Hepatocyte (in vitro differentiated cells): ENCODE measurements around the gene ISYNA1. TPM values are rescaled to one million over a fixed set of nuclear protein-coding genes. Genes with fewer than 3 reads are reported as not detected.

Source experiments
- DNase-seq: peaks from one replicate; pipeline ENCODE4 v3.0.0-alpha.2; 2016; ENCODE audit warnings: low spot score
- H2AFZ ChIP-seq: fragments of 200-600 bp; sonication (generic); 2 replicates; pipeline ENCODE4 v1.6.0; 2016; ENCODE audit warnings: antibody characterized with exemption, mild to moderate bottlenecking
- H3K27ac ChIP-seq: fragments of 200-600 bp; sonication (generic); 2 replicates; pipeline ENCODE4 v1.5.1; 2016; ENCODE audit warnings: mild to moderate bottlenecking
- H3K27me3 ChIP-seq: fragments of 200-600 bp; sonication (generic); 2 replicates; pipeline ENCODE4 v1.6.1; 2016
- H3K36me3 ChIP-seq: fragments of 200-600 bp; sonication (generic); replicated peaks from 2 replicates; pipeline ENCODE4 v1.5.1; 2016; ENCODE audit warnings: low read depth; ENCODE audit not compliant: insufficient read depth
- H3K4me1 ChIP-seq: fragments of 200-600 bp; sonication (generic); 2 replicates; pipeline ENCODE4 v1.5.1; 2016; ENCODE audit warnings: mild to moderate bottlenecking, moderate library complexity; ENCODE audit not compliant: insufficient read depth
- H3K4me2 ChIP-seq: fragments of 200-600 bp; sonication (generic); 2 replicates; pipeline ENCODE4 v1.6.0; 2016
- H3K4me3 ChIP-seq: fragments of 200-600 bp; sonication (generic); 2 replicates; pipeline ENCODE4 v1.5.1; 2016; ENCODE audit warnings: mild to moderate bottlenecking
- H3K79me2 ChIP-seq: fragments of 200-600 bp; sonication (generic); 2 replicates; pipeline ENCODE4 v1.6.0; 2017; ENCODE audit warnings: mild to moderate bottlenecking
- H3K9me2 ChIP-seq: fragments of 200-600 bp; sonication (generic); replicated peaks from 2 replicates; pipeline ENCODE4 v1.6.0; 2017; ENCODE audit warnings: mild to moderate bottlenecking; ENCODE audit not compliant: insufficient read depth
- H3K9me3 ChIP-seq: fragments of 200-600 bp; sonication (generic); 2 replicates; pipeline ENCODE4 v1.5.1; 2016; ENCODE audit warnings: low read depth, mild to moderate bottlenecking
- H4K20me1 ChIP-seq: fragments of 200-600 bp; sonication (generic); 2 replicates; pipeline ENCODE4 v1.6.0; 2016; ENCODE audit warnings: mild to moderate bottlenecking; ENCODE audit not compliant: insufficient read depth, poor library complexity, severe bottlenecking
- EZH2 ChIP-seq: fragments of 200-600 bp; sonication (generic); IDR thresholded peaks from 2 replicates; pipeline ENCODE4 v1.6.1; 2016; ENCODE audit warnings: antibody characterized with exemption, mild to moderate bottlenecking, borderline replicate concordance
- EZH2phosphoT487 ChIP-seq: fragments of 200-600 bp; sonication (generic); IDR thresholded peaks from one replicate; pipeline ENCODE4 v1.6.1; 2018; ENCODE audit warnings: antibody characterized with exemption, mild to moderate bottlenecking, low read depth, moderate library complexity; ENCODE audit not compliant: unreplicated experiment, severe bottlenecking
- WGBS: methylation state at CpG from one replicate; pipeline ENCODE4 v1.1.6; 2016; ENCODE audit warnings: low lambda C conversion rate; ENCODE audit errors: missing lambda C conversion rate; 5-methylcytosine and 5-hydroxymethylcytosine counted together
- polyA plus RNA-seq: library from polyadenylated mRNA; unstranded; fragments of >200 nt; fragmentation: Nextera tagmentation; extraction: Ambion mirVana; gene quantifications from 2 replicates; pipeline ENCODE4 v1.2.1, GENCODE V29; 2016
- total RNA-seq: library from RNA; depleted of rRNA; stranded (reverse); fragments of >200 nt; gene quantifications from 2 replicates; pipeline ENCODE4 v1.2.3, GENCODE V29; 2014
- TF ChIP-seq, protein P1 (sequence below): fragments of 200-600 bp; sonication (generic); IDR thresholded peaks from 2 replicates; pipeline ENCODE4 v1.5.1; 2016; ENCODE audit warnings: antibody characterized with exemption, mild to moderate bottlenecking; ENCODE audit not compliant: poor library complexity

ISYNA1 gene
- total and polyA plus RNA-seq, 2 experiments from 2014 or later, result 51.5 to 144 TPM

DNA sequence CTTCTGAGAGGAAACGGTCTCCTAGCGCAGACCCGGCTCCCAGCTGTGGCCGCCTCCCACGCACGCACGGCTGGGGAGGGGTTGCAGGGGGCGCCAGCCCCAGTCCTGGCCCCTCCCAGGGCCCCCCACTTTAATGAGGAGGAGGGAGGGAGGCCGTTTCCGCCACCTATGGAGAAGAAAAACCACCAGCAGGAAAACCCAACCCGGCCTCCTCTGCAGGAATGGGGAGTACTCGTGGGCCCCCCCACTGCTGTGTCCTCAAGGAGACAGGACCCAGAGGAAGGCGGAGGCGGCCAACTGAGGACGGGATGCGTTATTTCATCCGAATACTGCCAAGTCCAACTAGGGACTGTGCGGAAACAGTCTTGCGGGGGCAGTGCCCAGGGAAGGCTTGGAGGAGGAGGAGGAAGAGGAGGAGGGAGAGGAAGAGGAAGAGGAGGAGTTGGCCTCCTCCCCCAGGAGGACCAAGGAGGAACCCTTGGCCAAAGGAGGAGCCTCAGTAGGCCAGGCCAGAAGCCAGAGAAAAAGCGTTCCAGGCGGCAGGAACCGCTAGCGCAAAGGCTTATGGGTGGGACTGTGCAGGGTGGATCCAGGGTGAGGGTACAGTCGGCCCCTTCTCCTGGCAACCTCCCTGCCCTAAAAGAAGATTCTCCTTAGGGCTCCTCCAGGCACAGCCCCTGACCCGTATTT lies 22.6 kb downstream of the ISYNA1 start:
- 67% methylated on average over 25 of the region's 25 CpGs for WGBS
- peak overlapping the region; percentile 91 for H3K4me2 ChIP-seq
- H3K4me3 ChIP-seq, result no peak overlapping the region
- no peaks in the 10 kb centered on the region for H3K9me2 ChIP-seq
- no peaks in the 10 kb centered on the region for H3K9me3 ChIP-seq
- no peak overlapping the region for H2AFZ ChIP-seq
- H3K27ac ChIP-seq, result peak overlapping the region; percentile 99
- H4K20me1 ChIP-seq, result no peaks in the 10 kb centered on the region
- peaks cover 10% of the 10 kb centered on the region for H3K79me2 ChIP-seq
- no peak for TF ChIP-seq EZH2
- TF ChIP-seq, protein P1, sequence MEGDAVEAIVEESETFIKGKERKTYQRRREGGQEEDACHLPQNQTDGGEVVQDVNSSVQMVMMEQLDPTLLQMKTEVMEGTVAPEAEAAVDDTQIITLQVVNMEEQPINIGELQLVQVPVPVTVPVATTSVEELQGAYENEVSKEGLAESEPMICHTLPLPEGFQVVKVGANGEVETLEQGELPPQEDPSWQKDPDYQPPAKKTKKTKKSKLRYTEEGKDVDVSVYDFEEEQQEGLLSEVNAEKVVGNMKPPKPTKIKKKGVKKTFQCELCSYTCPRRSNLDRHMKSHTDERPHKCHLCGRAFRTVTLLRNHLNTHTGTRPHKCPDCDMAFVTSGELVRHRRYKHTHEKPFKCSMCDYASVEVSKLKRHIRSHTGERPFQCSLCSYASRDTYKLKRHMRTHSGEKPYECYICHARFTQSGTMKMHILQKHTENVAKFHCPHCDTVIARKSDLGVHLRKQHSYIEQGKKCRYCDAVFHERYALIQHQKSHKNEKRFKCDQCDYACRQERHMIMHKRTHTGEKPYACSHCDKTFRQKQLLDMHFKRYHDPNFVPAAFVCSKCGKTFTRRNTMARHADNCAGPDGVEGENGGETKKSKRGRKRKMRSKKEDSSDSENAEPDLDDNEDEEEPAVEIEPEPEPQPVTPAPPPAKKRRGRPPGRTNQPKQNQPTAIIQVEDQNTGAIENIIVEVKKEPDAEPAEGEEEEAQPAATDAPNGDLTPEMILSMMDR, result no peak
- no peak for TF ChIP-seq EZH2phosphoT487
- H3K4me1 ChIP-seq, result peaks cover 42% of the 10 kb centered on the region
- H3K27me3 ChIP-seq, result no peaks in the 10 kb centered on the region
- peak; percentile 70 for DNase-seq
- no peaks in the 10 kb centered on the region for H3K36me3 ChIP-seq

DNA sequence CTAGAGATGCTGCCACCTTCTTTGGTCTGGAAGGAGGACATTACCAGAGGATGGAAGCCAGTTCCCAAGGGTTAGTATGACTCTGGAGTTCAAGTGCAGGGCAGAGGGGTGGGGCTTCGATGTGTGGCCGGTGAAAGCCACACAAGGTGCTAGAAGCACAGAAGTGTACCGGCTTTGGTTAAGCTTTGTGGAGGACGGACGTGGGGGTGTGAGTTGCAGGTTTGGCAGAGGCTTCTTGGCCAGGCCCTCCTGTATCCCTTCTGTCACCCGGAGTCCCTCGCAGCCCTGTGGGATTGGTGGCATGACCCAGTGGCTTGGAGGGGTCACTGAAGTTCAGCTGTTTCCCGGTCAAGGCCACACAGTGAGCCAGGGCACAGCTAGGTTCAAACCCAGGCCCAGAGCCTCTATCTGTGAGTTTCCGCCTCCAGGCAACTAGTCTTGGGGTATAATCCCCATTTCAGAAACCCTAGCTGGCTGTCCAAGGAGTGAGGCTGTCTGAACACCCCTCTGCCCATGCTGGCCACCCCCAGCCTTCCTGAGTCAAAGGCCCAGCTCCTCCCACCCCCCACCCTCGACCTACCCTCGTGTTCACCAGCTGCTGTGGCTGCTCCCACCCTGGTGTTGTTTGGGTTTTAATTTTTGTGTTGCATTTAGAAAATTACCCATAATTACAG lies 23.3 kb downstream of the ISYNA1 start:
- Histone ChIP-seq H3K36me3 (no peaks in the 10 kb centered on the region), H3K4me3 (no peak overlapping the region), H3K9me2 (no peaks in the 10 kb centered on the region), H3K27ac (peak overlapping the region; percentile 99), H4K20me1 (no peaks in the 10 kb centered on the region), H3K9me3 (no peaks in the 10 kb centered on the region), H3K4me2 (peak overlapping the region; percentile 91), H3K27me3 (no peaks in the 10 kb centered on the region), H3K79me2 (peaks cover 4% of the 10 kb centered on the region), H3K4me1 (peaks cover 43% of the 10 kb centered on the region), H2AFZ (no peak overlapping the region)
- no peak for DNase-seq
- TF ChIP-seq, protein P1, result no peak
- WGBS, result 37% methylated on average over 11 of the region's 11 CpGs

DNA sequence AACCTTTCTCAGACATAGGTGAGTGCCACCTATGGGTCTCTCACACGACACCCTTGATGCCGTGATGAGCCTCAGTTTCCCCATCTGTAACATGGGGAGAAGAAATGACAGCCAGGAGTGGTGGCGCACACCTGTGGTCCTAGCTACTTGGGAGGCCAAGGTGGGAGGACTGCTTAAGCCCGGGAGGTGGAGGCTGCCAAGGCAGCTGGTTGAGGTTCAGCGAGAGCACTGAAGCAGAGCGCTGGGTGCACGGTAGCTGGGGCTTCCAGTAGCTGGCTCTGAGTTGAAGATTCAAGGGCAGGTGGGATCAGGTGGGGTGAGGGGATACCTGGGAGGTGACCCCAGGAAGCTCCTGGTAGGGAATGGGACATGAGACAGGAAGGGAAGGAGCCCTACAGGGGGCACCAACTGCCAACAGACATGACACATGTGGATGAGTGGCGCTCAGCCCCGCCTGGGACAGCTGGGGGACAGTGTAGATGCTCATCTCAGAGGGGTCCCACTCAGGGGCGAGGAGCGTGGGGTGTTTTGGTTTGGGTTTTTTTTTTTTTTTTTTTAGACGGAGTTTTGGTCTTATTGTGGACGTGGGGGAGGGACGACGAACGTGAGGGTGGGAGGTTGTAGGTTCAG lies 25.2 kb downstream of the ISYNA1 start:
- no peaks in the 10 kb centered on the region for H3K79me2 ChIP-seq
- 95% methylated on average over 15 of the region's 16 CpGs for WGBS
- H3K4me3 ChIP-seq, result no peak overlapping the region
- H4K20me1 ChIP-seq, result no peaks in the 10 kb centered on the region
- H3K9me2 ChIP-seq, result no peaks in the 10 kb centered on the region
- no peak overlapping the region for H2AFZ ChIP-seq
- H3K4me2 ChIP-seq, result no peak overlapping the region
- no peak for DNase-seq
- H3K27me3 ChIP-seq, result no peaks in the 10 kb centered on the region
- TF ChIP-seq EZH2 (no peak), EZH2phosphoT487 (no peak)
- TF ChIP-seq, protein P1, result no peak
- H3K36me3 ChIP-seq, result no peaks in the 10 kb centered on the region
- H3K4me1 ChIP-seq, result peaks cover 31% of the 10 kb centered on the region
- H3K27ac ChIP-seq, result no peak overlapping the region
- H3K9me3 ChIP-seq, result no peaks in the 10 kb centered on the region
